Heart left ventricle (tissue), 16 donors: ENCODE data around the gene CTNNB1. TPM values are rescaled to one million over a fixed set of nuclear protein-coding genes. Genes with fewer than 3 reads are reported as not detected.

Experiments
- ATAC-seq, 4 donors: fragments of 200-7000 bp; cut with Tn5 transposase; one replicate each; pipeline ENCODE4 v1.9.1; 2020 to 2022; ENCODE audit warnings: moderate library complexity in 4 of 4, mild to moderate bottlenecking in 3 of 4, moderate number of reproducible peaks in 1 of 4
- DNase-seq, 5 donors: peaks; one replicate each; pipeline ENCODE4 v3.0.0-alpha.2; 2020
- H3K27ac ChIP-seq, 12 donors: fragments of 200-600 bp; sonication (generic) in 4 of 12; one replicate each; pipeline versions ENCODE4 v1.5.0 to v1.8.0; 2016 to 2022; ENCODE audit warnings: mild to moderate bottlenecking in 2 of 12
- H3K27me3 ChIP-seq, 9 donors: fragments of 200-600 bp; sonication (generic) in 2 of 9; one replicate each; pipeline versions ENCODE4 v1.5.1 to v1.8.0; 2016 to 2022; ENCODE audit warnings: mild to moderate bottlenecking in 3 of 9
- H3K36me3 ChIP-seq, 9 donors: fragments of 200-600 bp; sonication (generic) in 2 of 9; one replicate each; pipeline versions ENCODE4 v1.5.0 to v1.8.0; 2018 to 2022; ENCODE audit warnings: mild to moderate bottlenecking in 2 of 9
- H3K4me1 ChIP-seq, 12 donors: fragments of 200-600 bp; sonication (generic) in 4 of 12; one replicate each; pipeline versions ENCODE4 v1.5.0 to v1.8.0; 2016 to 2022; ENCODE audit warnings: mild to moderate bottlenecking in 3 of 12
- H3K4me3 ChIP-seq, 12 donors: fragments of 200-600 bp; sonication (generic) in 4 of 12; one replicate each; pipeline versions ENCODE4 v1.5.0 to v1.8.0; 2017 to 2022; ENCODE audit warnings: mild to moderate bottlenecking in 9 of 12, moderate library complexity in 4 of 12
- H3K9me3 ChIP-seq, 12 donors: fragments of 200-600 bp; sonication (generic) in 4 of 12; one replicate each; pipeline versions ENCODE4 v1.5.0 to v1.8.0; 2016 to 2022; ENCODE audit warnings: mild to moderate bottlenecking in 1 of 12
- POLR2A ChIP-seq, 2 donors: fragments of 450-650 bp; IDR thresholded peaks; one replicate each; pipeline ENCODE4 v1.6.1; 2017; ENCODE audit warnings: antibody characterized with exemption in 2 of 2, mild to moderate bottlenecking in 2 of 2, moderate library complexity in 2 of 2
- WGBS, 4 donors: extraction: QIAGEN DNeasy Blood & Tissue Kit in 2 of 4; methylation state at CpG; one replicate each; pipeline versions ENCODE4 v1.1.5 to v1.1.7; 2013 to 2018; 5-methylcytosine and 5-hydroxymethylcytosine counted together
- intact Hi-C, 10 donors: fragments of 100-400 bp; cut with DNase I; formaldehyde crosslinking; loops; one replicate each; pipeline versions ENCODE4 v1.11.1 to v1.14.2; 2022
- polyA plus RNA-seq, 2 donors: library from polyadenylated mRNA; stranded (reverse); fragments of 200-250 nt; gene quantifications; one replicate each; pipeline ENCODE4 v1.2.3, GENCODE V29; 2013
- total RNA-seq, 9 donors: library from RNA; depleted of rRNA in 2 of 9; stranded (reverse); fragments of >200 nt in 2 of 9; fragmentation: NEBNext Ultra II Directional in 3 of 9; extraction: Animal tissue kit (Norgen Biotek cat#: 25700) in 3 of 9; gene quantifications; one replicate each; pipeline versions ENCODE4 v1.1.0 to v1.2.4, GENCODE V29; 2016 to 2023
- TF ChIP-seq, protein P1 (sequence below), 12 donors: fragments of 200-600 bp; sonication (generic) in 4 of 12; IDR thresholded peaks; one replicate each; pipeline versions ENCODE4 v1.5.0 to v1.8.0; 2018 to 2022; ENCODE audit warnings: antibody characterized with exemption in 12 of 12, mild to moderate bottlenecking in 5 of 12
- donor health status: ischemic (EF 13 %, LVEDD 7.1; RV severe dilation, severe dysfunction).
- donor health status: healthy with polysubstance abuse.
- donor health status: DM: no; HTN: yes; CAD: no.
- donor health status: DM: no; HTN: no; CAD: no.
- donor health status: ischemic (EF 25% LVEDD 6.9; RV normal size, moderate dysfunction).
- donor health status: ischemic (EF 25% LVEDD 5.7; RV mildly dilated, moderate dysfunction).
- donor health status: healthy.
- donor health status: DM: yes; HTN: yes; CAD: no.
- donor health status: ischemic (EF 35%, LVEDD 5.7; RV mildly dilated, moderate dysfunction).
- donor health status: nonischemic (EF 11% LVEDD 7.7; RV severe dilation, severe dysfunction).
- donor health status: DM: yes; HTN: yes; CAD: no.
- donor health status: PGD.
- donor health status: ischemic (EF 29% LVEDD 5.4; RV normal size, mild dysfunction).
- donor health status: nonischemic (EF 23%, LVEDD 6.1; RV moderate dilation, normal function).

Gene CTNNB1
- total and polyA plus RNA-seq, 11 donors, result 25.6 to 301 (median 208) TPM

DNA sequence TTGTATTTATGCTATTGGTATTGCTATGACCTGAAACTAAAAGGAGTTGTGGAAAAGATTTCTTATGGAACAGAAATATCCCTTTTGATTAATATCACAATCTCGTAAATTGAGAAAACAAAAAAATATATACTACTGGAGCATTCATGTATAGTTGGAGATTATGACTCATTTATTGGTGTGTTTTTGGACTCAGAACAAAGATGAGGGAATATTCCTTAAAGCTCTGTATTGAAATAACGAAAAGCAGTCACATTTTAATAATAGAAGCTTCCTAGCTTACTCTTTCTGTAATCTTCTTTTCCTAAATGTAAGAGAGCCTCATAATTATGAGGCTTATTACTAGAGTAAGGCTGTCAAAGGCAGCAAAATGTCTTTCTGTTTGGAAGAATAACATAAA, 14.3 kb downstream of the CTNNB1 start:
- DNase-seq, result no peak
- no peak for ATAC-seq
- 61 to 73% (median 70%) methylated on average over 2 of the region's 2 CpGs for WGBS, 4 donors
- TF ChIP-seq POLR2A (IDR thresholded peaks at IDR 0.05), result no peak
- TF ChIP-seq, protein P1, sequence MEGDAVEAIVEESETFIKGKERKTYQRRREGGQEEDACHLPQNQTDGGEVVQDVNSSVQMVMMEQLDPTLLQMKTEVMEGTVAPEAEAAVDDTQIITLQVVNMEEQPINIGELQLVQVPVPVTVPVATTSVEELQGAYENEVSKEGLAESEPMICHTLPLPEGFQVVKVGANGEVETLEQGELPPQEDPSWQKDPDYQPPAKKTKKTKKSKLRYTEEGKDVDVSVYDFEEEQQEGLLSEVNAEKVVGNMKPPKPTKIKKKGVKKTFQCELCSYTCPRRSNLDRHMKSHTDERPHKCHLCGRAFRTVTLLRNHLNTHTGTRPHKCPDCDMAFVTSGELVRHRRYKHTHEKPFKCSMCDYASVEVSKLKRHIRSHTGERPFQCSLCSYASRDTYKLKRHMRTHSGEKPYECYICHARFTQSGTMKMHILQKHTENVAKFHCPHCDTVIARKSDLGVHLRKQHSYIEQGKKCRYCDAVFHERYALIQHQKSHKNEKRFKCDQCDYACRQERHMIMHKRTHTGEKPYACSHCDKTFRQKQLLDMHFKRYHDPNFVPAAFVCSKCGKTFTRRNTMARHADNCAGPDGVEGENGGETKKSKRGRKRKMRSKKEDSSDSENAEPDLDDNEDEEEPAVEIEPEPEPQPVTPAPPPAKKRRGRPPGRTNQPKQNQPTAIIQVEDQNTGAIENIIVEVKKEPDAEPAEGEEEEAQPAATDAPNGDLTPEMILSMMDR (IDR thresholded peaks at IDR 0.05), result no peak
- H3K9me3 ChIP-seq, result no peaks in the 10 kb centered on the region
- intact Hi-C loops, result loop anchor here in 1 of 10 donors (10.0 kb wide), 1 partner anchor 671 kb away; no protein-coding TSS in a partner anchor
- peaks cover 0 to 12% (median 0%) of the 10 kb centered on the region in 9 donors for H3K36me3 ChIP-seq
- no peak overlapping the region for H3K4me3 ChIP-seq
- no peaks in the 10 kb centered on the region for H3K27me3 ChIP-seq
- peaks cover 12 to 93% (median 60%) of the 10 kb centered on the region in 12 donors for H3K4me1 ChIP-seq
- H3K27ac ChIP-seq, result no peak overlapping the region

DNA sequence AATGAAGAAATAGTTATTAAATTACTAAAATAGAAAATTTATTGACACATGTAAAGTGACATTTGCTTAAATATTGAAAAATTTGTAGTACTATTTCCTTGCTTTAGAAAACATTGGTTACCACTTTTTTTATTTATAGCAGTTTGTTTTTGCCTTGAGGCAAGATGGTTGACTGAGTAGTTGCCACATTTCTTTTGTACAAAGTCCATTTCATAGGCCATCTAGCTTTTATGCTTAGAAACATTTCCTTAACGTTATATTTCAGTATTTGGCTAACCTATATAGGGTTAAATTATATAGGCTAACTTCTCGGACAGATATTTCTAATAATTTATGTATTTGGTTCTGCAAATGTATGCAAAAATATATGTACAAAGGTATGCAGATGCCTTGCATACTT, 17.1 kb downstream of the CTNNB1 start:
- H3K4me3 ChIP-seq, result no peak overlapping the region
- peaks cover 0 to 4% (median 0%) of the 10 kb centered on the region in 9 donors for H3K36me3 ChIP-seq
- ATAC-seq, result no peak
- no peak for TF ChIP-seq POLR2A (IDR thresholded peaks at IDR 0.05)
- TF ChIP-seq, protein P1 (IDR thresholded peaks at IDR 0.05), result no peak
- no peak for DNase-seq
- no peaks in the 10 kb centered on the region for H3K27me3 ChIP-seq
- peaks cover 16 to 98% (median 78%) of the 10 kb centered on the region in 12 donors for H3K4me1 ChIP-seq
- 71 to 79% (median 73%) methylated on average over 2 of the region's 2 CpGs for WGBS, 4 donors
- H3K27ac ChIP-seq, result no peak overlapping the region
- intact Hi-C loops, result loop anchor here in 1 of 10 donors (10.0 kb wide), 1 partner anchor 668 kb away; no protein-coding TSS in a partner anchor
- no peaks in the 10 kb centered on the region for H3K9me3 ChIP-seq

DNA sequence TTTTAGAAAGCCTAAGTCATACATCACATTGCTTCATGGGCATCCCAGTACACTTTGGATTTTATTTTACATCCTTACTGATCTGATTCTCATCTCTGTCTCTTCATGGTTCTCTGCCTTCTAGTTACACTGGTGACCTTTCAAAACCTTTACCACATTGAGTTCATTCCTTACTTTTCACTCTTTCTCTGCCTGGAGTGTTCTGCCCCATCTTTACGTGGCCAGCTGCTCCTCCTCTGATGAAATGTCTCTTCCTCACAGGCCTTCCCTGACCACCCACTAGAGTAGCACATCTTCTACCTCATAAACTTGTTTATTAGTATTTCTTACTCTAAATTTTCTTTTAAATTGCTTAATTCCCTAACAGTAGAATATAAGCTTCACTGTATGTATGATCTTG, 17.7 kb downstream of the CTNNB1 start:
- Histone ChIP-seq H3K9me3 (no peaks in the 10 kb centered on the region), H3K4me3 (no peak overlapping the region), H3K27me3 (no peaks in the 10 kb centered on the region), H3K4me1 (peaks cover 16 to 98% (median 84%) of the 10 kb centered on the region in 12 donors), H3K36me3 (no peaks in the 10 kb centered on the region), H3K27ac (no peak overlapping the region)
- TF ChIP-seq, protein P1 (IDR thresholded peaks at IDR 0.05), result no peak
- WGBS, 4 donors, result 36 to 56% (median 48%) methylated on average over 1 of the region's 1 CpG
- intact Hi-C loops, result loop anchor here in 1 of 10 donors (10.0 kb wide), 1 partner anchor 668 kb away; no protein-coding TSS in a partner anchor
- peak in 1 of 4 donors; percentile 24 for ATAC-seq
- DNase-seq, result no peak

DNA sequence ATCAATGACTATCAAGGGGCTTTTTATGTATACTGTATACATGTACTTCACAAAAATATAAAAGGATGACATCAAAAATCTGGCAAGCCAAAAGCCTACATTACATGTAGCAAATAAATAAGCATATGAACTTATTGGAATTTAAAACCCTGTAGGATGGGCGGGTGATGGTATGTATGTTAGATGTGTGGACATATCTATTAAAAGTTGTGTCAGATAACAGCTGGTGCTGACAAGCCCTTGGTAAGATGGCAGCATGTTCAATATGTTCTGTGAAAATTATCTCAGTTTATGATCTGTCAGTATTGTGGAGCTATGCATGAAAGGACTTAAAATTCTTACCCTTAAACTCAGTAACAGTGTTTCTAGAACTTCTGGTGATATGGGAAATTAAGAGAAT, 20.1 kb downstream of the CTNNB1 start:
- Histone ChIP-seq H3K27me3 (no peaks in the 10 kb centered on the region), H3K4me3 (no peak overlapping the region), H3K36me3 (peaks cover 0 to 10% (median 1%) of the 10 kb centered on the region in 9 donors), H3K4me1 (peaks cover 13 to 98% (median 87%) of the 10 kb centered on the region in 12 donors), H3K9me3 (no peaks in the 10 kb centered on the region), H3K27ac (no peak overlapping the region)
- ATAC-seq (no peak), DNase-seq (no peak)
- intact Hi-C loops, result loop anchor here in 1 of 10 donors (10.0 kb wide), 1 partner anchor 665 kb away; no protein-coding TSS in a partner anchor
- WGBS, 4 donors, result 68 to 91% (median 79%) methylated on average over 1 of the region's 1 CpG
- TF ChIP-seq POLR2A (IDR thresholded peaks at IDR 0.05), result no peak
- TF ChIP-seq, protein P1 (IDR thresholded peaks at IDR 0.05), result no peak
